UCSD-AML1 (cell line): Measurements from ENCODE around the gene SMARCD3.
A peak's percentile ranks its signal among the peaks of the same experiment; 100 is the strongest.

Experiments
- DNase-seq: peaks from one replicate; lab custom pipeline; 2025; ENCODE audit not compliant: unreplicated experiment; lab: John Stamatoyannopoulos, UW

The SMARCD3 gene

GRCh38 chr7:151248346-151249033 lies at the start of gene SMARCD3:
Gene SMARCD3, minus strand, starts transcription at chr7:151248694. Its CDS starts 132 bp downstream, at chr7:151248562.
- DNase-seq = no peak

GRCh38 chr7:151296202-151296992 lies 47.9 kb upstream of the SMARCD3 start:
- DNase-seq = no peak

DNA sequence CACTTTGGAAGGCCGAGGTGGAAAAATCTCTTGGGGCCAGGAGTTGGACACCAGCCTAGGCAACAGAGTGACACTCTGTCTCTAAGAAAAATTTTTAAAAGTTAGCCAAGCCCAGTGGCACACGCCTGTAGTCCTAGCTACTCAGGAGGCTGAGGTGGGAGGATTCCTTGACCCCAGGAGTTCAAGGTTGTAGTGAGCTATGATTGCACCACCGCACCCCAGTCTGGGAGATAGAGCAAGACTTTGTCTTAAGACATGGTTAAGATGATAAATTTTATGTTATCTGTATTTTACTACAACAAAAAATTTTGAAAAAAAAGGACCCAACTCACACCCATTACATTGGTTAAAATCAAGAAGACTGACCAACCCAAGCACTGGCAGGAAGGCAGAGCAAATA lies 44.4 kb upstream of the SMARCD3 start:
- DNase-seq = no peak

GRCh38 chr7:151291206-151291605 lies 42.7 kb upstream of the SMARCD3 start:
- DNase-seq = no peak

GRCh38 chr7:151290355-151290760 lies 41.9 kb upstream of the SMARCD3 start:
- no peak for DNase-seq

DNA sequence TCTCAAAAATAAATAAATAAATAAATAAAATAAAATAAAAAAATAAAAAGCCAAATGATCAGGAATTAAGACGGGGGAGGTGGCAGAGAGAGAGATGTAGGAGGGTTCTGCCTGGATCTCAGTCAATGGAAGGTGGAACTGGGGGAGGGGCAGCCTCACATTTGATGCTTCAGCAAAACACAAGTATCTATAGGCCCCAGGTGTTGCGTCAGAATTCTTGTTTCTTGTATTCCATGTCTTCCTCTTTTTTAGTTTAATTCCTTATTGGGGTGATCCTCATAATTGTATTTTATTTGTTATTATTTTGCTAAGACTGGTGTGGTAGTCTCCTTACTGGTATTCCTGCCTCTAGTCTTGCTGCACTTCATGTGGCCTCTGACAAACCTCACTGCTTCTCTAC lies 41.4 kb upstream of the SMARCD3 start:
- DNase-seq = no peak

GRCh38 chr7:151286148-151286547 lies 37.7 kb upstream of the SMARCD3 start:
- no peak for DNase-seq

- no peak for DNase-seq
Measured at GRCh38 chr7:151283302-151283701, 34.8 kb upstream of the SMARCD3 start.

- no peak for DNase-seq
Measured at GRCh38 chr7:151282111-151282510, 33.6 kb upstream of the SMARCD3 start.

DNA sequence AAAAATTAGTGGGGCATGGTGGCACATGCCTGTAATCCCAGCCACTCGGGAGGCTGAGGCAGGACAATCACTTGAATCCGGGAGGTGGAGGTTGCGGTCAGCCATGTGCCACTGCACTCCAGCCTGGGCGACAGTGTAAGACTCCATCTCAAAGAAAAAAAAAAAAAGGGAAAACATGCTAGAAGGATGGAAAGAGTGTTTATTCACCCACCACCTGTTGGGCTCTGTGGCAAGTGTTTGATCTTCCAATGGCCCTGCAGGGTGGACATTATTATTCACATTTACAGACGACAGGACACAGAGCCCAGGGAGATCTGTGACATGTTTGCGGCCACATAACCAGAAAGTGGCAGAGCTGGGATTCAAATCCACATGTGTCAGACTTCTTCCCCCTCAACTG lies 33.2 kb upstream of the SMARCD3 start:
- DNase-seq = no peak

DNA sequence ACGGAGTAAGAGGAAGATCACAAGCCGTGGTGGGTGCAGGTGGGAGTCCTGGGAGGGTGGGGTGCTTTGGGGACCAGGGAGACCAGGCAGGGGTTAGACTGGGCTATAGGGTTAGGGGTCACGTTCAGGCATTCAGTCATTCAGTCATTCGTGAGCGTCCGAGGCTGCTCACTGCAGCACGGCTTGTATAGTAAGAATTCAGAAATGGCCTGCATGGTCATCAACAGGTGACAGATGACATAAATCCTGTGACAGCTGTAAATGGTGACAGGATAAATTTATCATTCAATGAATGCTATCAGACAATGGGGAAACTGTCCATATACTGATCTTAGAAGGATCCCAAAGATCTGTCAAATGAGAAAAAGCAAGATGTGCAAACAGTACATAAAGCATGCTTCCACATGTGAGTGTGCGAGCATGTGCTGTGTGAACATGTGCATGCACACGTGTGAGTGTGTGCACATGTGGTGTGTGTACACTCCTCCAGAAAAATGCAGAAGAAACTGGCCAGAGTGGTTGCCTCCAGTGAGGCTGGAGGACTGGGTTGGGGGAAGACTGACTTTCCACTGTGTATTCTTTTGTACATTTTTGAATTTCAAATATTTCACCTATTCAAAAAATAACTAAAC lies 32.0 kb upstream of the SMARCD3 start:
- DNase-seq = no peak

- DNase-seq = no peak
Measured at GRCh38 chr7:151279868-151280267, 31.4 kb upstream of the SMARCD3 start.

DNA sequence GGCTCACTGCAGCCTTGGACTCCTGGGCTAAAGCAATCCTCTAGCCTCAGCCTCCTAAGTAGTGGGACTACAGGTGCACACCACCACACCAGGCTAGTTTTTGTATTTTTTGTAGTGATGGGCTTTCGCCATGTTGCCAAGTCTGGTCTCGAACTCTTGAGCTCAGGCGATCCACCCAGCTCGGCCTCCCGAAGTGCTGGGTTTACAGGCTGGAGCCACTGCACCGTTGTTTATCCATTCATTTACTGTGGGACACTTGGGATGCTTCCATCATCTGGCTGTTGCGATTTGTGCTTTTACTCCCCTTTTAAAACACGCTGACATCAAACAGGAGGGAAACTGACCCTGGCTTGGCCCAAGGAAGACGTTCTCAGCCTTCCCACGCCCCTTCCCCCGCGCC lies 30.5 kb upstream of the SMARCD3 start:
- no peak for DNase-seq

GRCh38 chr7:151277631-151278030 lies 29.1 kb upstream of the SMARCD3 start:
- DNase-seq = no peak

- peak; percentile 23 for DNase-seq
Measured at GRCh38 chr7:151276666-151277590, 28.4 kb upstream of the SMARCD3 start.

GRCh38 chr7:151275813-151276577 lies 27.5 kb upstream of the SMARCD3 start:
- DNase-seq = no peak

DNA sequence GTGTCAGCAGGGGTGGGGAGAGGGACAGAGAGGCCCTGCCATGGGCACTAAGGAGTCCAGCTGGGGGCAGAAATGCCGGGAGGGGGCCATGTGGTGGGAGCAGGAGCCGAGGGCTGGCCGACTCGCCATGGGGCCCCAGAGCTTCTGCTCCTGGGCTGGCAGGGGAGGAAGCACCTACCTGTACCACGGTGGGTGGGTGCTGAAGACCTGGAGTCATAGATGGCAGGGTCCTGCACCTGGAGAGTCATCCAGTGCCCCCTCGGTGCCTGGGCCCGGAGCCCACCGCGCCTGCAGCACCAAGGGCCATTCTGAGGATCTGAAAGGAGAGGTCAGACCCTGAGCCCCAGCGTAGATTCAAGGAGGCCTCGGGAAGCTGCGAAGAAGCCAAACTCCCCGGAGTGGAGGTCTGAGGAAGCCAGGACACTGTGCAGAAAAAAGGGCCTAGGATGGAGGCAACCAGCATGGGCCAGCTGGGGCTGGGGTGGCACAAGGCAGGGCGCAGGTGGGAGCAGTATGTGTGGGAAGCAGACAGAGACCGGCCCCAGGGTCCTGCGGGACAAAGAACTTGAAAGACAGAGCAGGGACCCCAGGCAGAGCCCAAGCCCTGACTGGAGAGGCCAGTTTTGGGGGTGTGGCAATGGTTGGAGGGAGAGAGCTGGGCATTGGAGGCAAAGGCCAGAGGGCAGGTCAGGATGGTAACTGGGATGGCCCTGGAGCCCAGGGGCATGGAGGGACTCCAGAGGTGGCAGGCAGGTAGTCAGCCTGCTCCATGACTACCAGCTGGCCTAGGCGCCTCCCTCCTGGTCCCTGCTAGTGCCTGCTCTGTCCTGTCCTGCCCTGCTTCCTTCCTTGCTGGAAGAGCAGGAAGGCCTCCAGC lies 26.7 kb upstream of the SMARCD3 start:
- no peak for DNase-seq

DNA sequence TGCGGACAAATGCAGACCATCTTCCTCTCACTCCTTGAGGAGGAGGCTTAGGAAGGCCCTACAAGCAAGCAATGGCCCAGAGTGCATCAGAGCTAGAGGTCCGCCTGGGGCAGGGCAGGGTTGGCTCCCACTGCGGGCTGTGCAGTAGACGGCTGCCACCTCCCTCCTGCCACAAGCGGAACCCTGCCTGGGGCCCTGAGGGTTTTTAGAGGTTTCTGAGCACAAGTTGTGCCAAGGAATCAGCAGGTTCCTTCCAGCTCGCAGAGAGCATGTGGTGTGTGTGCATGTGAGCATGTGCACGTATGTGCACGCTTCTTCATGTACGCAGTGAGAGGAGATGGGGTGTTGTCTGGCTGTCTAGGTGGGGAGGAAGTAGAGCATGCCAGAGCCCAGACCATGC lies 25.9 kb upstream of the SMARCD3 start:
- no peak for DNase-seq

- no peak for DNase-seq
Measured at GRCh38 chr7:151273651-151274390, 25.3 kb upstream of the SMARCD3 start.
